H9 (cell line): ENCODE measurements around the gene NUFIP2. TPM values are rescaled to one million over a fixed set of nuclear protein-coding genes. Genes with fewer than 3 reads are reported as not detected.

Experiments used
- DNase-seq: peaks from one replicate; pipeline ENCODE4 v3.0.0-alpha.2; 2017
- H2AFZ ChIP-seq: one replicate; pipeline ENCODE4 v1.6.1; 2013; ENCODE audit warnings: mild to moderate bottlenecking, low read length, control low read depth, moderate library complexity
- H2AK5ac ChIP-seq: 2 replicates; pipeline ENCODE4 v1.6.1; 2013; ENCODE audit warnings: low read length, control low read depth, mixed read lengths; ENCODE audit not compliant: insufficient read length
- H2BK120ac ChIP-seq: one replicate; pipeline ENCODE4 v1.6.1; 2013; ENCODE audit warnings: low read depth, mild to moderate bottlenecking, low read length, control low read depth, inconsistent platforms; ENCODE audit not compliant: poor library complexity, severe bottlenecking
- H2BK12ac ChIP-seq: 2 replicates; pipeline ENCODE4 v1.6.1; 2013; ENCODE audit warnings: low read length, control low read depth, mixed read lengths, low read depth; ENCODE audit not compliant: insufficient read length
- H2BK15ac ChIP-seq: 2 replicates; pipeline ENCODE4 v1.6.1; 2013; ENCODE audit warnings: low read depth, low read length, control low read depth
- H2BK20ac ChIP-seq: one replicate; pipeline ENCODE4 v1.6.1; 2013; ENCODE audit warnings: low read depth, mild to moderate bottlenecking, low read length, control low read depth, inconsistent platforms; ENCODE audit not compliant: poor library complexity, severe bottlenecking
- H2BK5ac ChIP-seq: 2 replicates; pipeline ENCODE4 v1.6.1; 2013; ENCODE audit warnings: low read length, control low read depth, mixed read lengths; ENCODE audit not compliant: insufficient read length
- H3K14ac ChIP-seq: 2 replicates; pipeline ENCODE4 v1.6.1; 2013; ENCODE audit warnings: low read length, control low read depth; ENCODE audit not compliant: insufficient read depth
- H3K18ac ChIP-seq: 2 replicates; pipeline ENCODE4 v1.6.1; 2013; ENCODE audit warnings: low read depth, mild to moderate bottlenecking, mixed read lengths, low read length, control low read depth; ENCODE audit not compliant: insufficient read length
- H3K23ac ChIP-seq: 2 replicates; pipeline ENCODE4 v1.6.1; 2013; ENCODE audit warnings: low read length, control low read depth, mixed read lengths, low read depth; ENCODE audit not compliant: insufficient read length
- H3K23me2 ChIP-seq: 2 replicates; pipeline ENCODE4 v1.6.1; 2013; ENCODE audit warnings: low read depth, mild to moderate bottlenecking, mixed read lengths, low read length, control low read depth; ENCODE audit not compliant: insufficient read length, poor library complexity, severe bottlenecking
- H3K27ac ChIP-seq: 2 replicates; pipeline ENCODE4 v1.5.1; 2013; ENCODE audit warnings: low read length, control low read depth, mixed read lengths, low read depth; ENCODE audit not compliant: insufficient read length
- H3K27me3 ChIP-seq: 2 replicates; pipeline ENCODE4 v1.6.1; 2013; ENCODE audit warnings: low read length, control low read depth, inconsistent platforms; ENCODE audit not compliant: insufficient read depth
- H3K4ac ChIP-seq: 2 replicates; pipeline ENCODE4 v1.6.1; 2013; ENCODE audit warnings: low read depth, mild to moderate bottlenecking, control low read depth, inconsistent platforms, low read length, moderate library complexity
- H3K4me1 ChIP-seq: 2 replicates; pipeline ENCODE4 v1.6.1; 2013; ENCODE audit warnings: low read length, control low read depth, inconsistent platforms; ENCODE audit not compliant: insufficient read depth
- H3K4me2 ChIP-seq: 2 replicates; pipeline ENCODE4 v1.6.1; 2013; ENCODE audit warnings: low read length, control low read depth, mixed read lengths; ENCODE audit not compliant: insufficient read length, insufficient read depth
- H3K56ac ChIP-seq: 2 replicates; pipeline ENCODE4 v1.6.1; 2013; ENCODE audit warnings: low read depth, mild to moderate bottlenecking, mixed read lengths, low read length, control low read depth; ENCODE audit not compliant: insufficient read length
- H3K79me1 ChIP-seq: 2 replicates; pipeline ENCODE4 v1.6.1; 2013; ENCODE audit warnings: low read depth, mild to moderate bottlenecking, moderate library complexity, low read length, control low read depth, inconsistent platforms; ENCODE audit not compliant: insufficient read depth, poor library complexity, severe bottlenecking
- H3K79me2 ChIP-seq: 2 replicates; pipeline ENCODE4 v1.6.1; 2013; ENCODE audit warnings: low read length, control low read depth, inconsistent platforms; ENCODE audit not compliant: insufficient read depth
- H3K9ac ChIP-seq: 2 replicates; pipeline ENCODE4 v1.6.1; 2013; ENCODE audit warnings: low read length, control low read depth, mixed read lengths; ENCODE audit not compliant: insufficient read length; ENCODE audit errors: extremely low read depth
- H3K9me3 ChIP-seq: one replicate; pipeline ENCODE4 v1.6.1; 2013; ENCODE audit warnings: low read depth, low read length, inconsistent platforms; ENCODE audit not compliant: control insufficient read depth
- H3T11ph ChIP-seq: one replicate; pipeline ENCODE4 v1.6.1; 2013; ENCODE audit warnings: mild to moderate bottlenecking, low read length, control low read depth, inconsistent platforms
- H4K20me1 ChIP-seq: one replicate; pipeline ENCODE4 v1.6.1; 2013; ENCODE audit not compliant: control insufficient read depth, insufficient read length, insufficient read depth
- H4K5ac ChIP-seq: 2 replicates; pipeline ENCODE4 v1.6.1; 2013; ENCODE audit warnings: low read depth, mild to moderate bottlenecking, mixed read lengths, low read length, control low read depth; ENCODE audit not compliant: insufficient read length
- H4K8ac ChIP-seq: replicated peaks from 2 replicates; pipeline ENCODE4 v1.6.1; 2013; ENCODE audit warnings: low read length, control low read depth, mixed read lengths, low read depth; ENCODE audit not compliant: insufficient read length
- H4K91ac ChIP-seq: 2 replicates; pipeline ENCODE4 v1.6.1; 2013; ENCODE audit warnings: low read depth, mild to moderate bottlenecking, moderate library complexity, mixed read lengths, low read length, control low read depth; ENCODE audit not compliant: insufficient read length
- H3K27ac Mint-ChIP-seq, 3 experiments: 2 replicates in 2 of 3; 3 replicates in 1 of 3; pipeline ENCODE4 v1.8.0; 2020 to 2021; ENCODE audit warnings: mixed read lengths in 3 of 3, mild to moderate bottlenecking in 1 of 3, moderate library complexity in 1 of 3
- H3K27me3 Mint-ChIP-seq: 2 replicates; pipeline ENCODE4 v1.8.0; 2021; ENCODE audit warnings: low read depth, mild to moderate bottlenecking, moderate library complexity, mixed read lengths
- H3K36me3 Mint-ChIP-seq, 3 experiments: 2 replicates in 2 of 3; 3 replicates in 1 of 3; pipeline ENCODE4 v1.8.0; 2020 to 2021; ENCODE audit warnings: low read depth in 3 of 3, mixed read lengths in 3 of 3; ENCODE audit not compliant: insufficient read depth in 1 of 3
- H3K4me1 Mint-ChIP-seq, 2 experiments: 2 replicates each; pipeline ENCODE4 v1.8.0; 2020; ENCODE audit warnings: mixed read lengths in 2 of 2
- H3K4me3 Mint-ChIP-seq, 2 experiments: 2 replicates in 1 of 2; 3 replicates in 1 of 2; pipeline ENCODE4 v1.8.0; 2020 to 2021; ENCODE audit warnings: mild to moderate bottlenecking in 2 of 2, mixed read lengths in 2 of 2, moderate library complexity in 1 of 2
- H3K9me3 Mint-ChIP-seq, 2 experiments: 2 replicates in 1 of 2; 3 replicates in 1 of 2; pipeline ENCODE4 v1.8.0; 2020; ENCODE audit warnings: mild to moderate bottlenecking in 2 of 2, mixed read lengths in 2 of 2, moderate library complexity in 1 of 2
- CTCF ChIP-seq: fragments of 200-600 bp; sonication (generic); conservative IDR thresholded peaks from 3 replicates; pipeline ENCODE4 v1.8.0; 2021; ENCODE audit warnings: antibody characterized with exemption, mild to moderate bottlenecking
- WGBS: extraction: QIAGEN DNeasy Blood & Tissue Kit; methylation state at CpG from one replicate; pipeline ENCODE4 v1.1.7; 2013; ENCODE audit warnings: missing lambda C conversion rate, low lambda C conversion rate, mixed read lengths; ENCODE audit not compliant: insufficient read length; ENCODE audit errors: extremely low coverage; 5-methylcytosine and 5-hydroxymethylcytosine counted together
- total RNA-seq: library from RNA; stranded (reverse); gene quantifications from 2 replicates; pipeline ENCODE4 v1.2.1, GENCODE V29; 2021

The NUFIP2 gene
- total RNA-seq, 1 experiment from 2014 or later, result 97.9 TPM

- Histone ChIP-seq H3T11ph (no peak overlapping the region), H2BK12ac (no peak overlapping the region), H3K79me1 (no peaks in the 10 kb centered on the region), H4K8ac (no peak overlapping the region), H3K9ac (no peak overlapping the region), H4K5ac (no peak overlapping the region), H4K91ac (no peak overlapping the region), H3K23ac (no peak overlapping the region), H2BK15ac (no peak overlapping the region), H3K27me3 (no peaks in the 10 kb centered on the region), H2BK5ac (no peak overlapping the region), H4K20me1 (no peaks in the 10 kb centered on the region), H2BK20ac (no peak overlapping the region), H3K4me1 (no peaks in the 10 kb centered on the region), H3K27ac (no peak overlapping the region), H3K4ac (no peak overlapping the region), H3K23me2 (no peaks in the 10 kb centered on the region), H2AFZ (no peak overlapping the region), H3K56ac (no peak overlapping the region), H3K79me2 (no peaks in the 10 kb centered on the region), H3K9me3 (no peaks in the 10 kb centered on the region), H3K4me2 (no peak overlapping the region), H3K18ac (no peak overlapping the region), H3K14ac (no peak overlapping the region), H2AK5ac (no peak overlapping the region), H2BK120ac (no peak overlapping the region)
- Mint-ChIP-seq H3K4me1 (peaks cover 6 to 9% of the 10 kb centered on the region in 2 experiments; a peak in 3 of 4 replicates), H3K9me3 (no peaks in the 10 kb centered on the region), H3K4me3 (no peak overlapping the region), H3K27me3 (no peaks in the 10 kb centered on the region), H3K27ac (no peak overlapping the region), H3K36me3 (no peaks in the 10 kb centered on the region)
- WGBS, result no CpG with 5 or more reads among the region's 1 CpG
- no peak for DNase-seq
- no peak for TF ChIP-seq CTCF
Measured at GRCh38 chr17:29250666-29251065, 43.3 kb downstream of the NUFIP2 start.
